Stimulated activated CD4-positive, alpha-beta T cell treated with anti-CD3 and anti-CD28 coated beads, Interleukin-2, amount 100 ng/mL, for 48 hours (primary cell): ENCODE data around the gene NME1.
"Not testable (repeated sequence)": the region's sequence is repeated elsewhere in the genome, so short reads cannot be mapped to it uniquely, and the experiment has no call there.

Experiments used
- DNase-seq, 2 donors: peaks; one replicate each; pipeline ENCODE4 v3.0.0-alpha.2; 2020

The NME1 gene

DNA sequence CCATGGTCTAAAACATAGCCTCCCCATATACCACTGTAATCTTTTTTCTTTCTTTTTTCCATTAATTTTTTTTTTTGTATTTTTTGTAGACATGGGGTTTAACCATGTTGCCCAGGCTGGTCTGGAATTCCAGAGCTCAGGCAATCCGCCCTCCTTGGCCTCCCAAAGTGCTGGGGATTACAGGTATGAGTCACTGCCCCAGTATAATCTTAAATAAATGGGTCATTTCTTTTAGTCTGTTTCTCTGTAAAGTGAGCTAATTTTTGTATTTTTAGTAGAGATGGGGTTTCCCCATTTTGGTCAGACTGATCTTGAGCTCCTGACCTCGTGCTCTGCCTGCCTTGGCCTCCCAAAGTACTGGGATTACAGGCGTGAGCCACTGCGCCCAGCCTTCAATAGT lies 5.7 kb upstream of the NME1 start:
- DNase-seq, result no peak

DNA sequence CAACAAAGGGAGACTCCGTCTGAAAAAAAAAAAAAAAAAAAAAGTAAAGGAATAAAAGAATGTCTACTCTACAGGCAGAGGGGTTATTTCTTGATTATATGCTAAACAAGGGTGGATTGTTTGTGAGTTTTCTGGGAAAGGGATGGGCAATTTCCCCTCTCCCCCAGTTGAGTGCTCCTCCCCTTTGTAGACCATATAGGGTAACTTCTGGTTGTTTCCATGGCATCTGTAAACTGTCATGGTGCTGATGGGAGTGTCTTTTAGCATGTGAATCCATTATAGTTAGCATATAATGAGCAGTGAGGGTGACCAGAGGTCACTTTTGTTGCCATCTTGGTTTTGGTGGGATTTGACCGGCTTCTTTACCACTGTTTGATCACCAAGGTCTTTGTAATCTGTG lies 4.2 kb upstream of the NME1 start:
- no peak for DNase-seq

DNA sequence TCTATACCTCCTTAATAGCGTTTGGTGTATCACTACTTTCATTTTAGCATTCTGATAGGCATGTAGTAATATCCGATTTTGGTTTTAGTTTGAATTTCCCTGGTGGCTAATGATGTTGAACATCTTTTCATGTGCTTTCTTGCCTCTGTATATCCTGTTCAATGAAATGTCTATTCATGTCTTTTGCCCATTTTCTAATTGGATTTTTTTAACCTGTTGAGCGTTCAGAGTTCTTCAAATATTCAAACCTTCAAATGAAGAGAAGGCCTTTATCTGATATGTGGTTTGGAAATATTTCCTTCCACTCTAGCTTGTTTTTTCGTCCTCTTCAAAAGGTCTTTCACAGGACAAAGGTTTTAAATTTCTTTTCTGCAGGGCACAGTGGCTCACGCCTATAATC lies 2.4 kb upstream of the NME1 start:
- DNase-seq, result no peak

DNA sequence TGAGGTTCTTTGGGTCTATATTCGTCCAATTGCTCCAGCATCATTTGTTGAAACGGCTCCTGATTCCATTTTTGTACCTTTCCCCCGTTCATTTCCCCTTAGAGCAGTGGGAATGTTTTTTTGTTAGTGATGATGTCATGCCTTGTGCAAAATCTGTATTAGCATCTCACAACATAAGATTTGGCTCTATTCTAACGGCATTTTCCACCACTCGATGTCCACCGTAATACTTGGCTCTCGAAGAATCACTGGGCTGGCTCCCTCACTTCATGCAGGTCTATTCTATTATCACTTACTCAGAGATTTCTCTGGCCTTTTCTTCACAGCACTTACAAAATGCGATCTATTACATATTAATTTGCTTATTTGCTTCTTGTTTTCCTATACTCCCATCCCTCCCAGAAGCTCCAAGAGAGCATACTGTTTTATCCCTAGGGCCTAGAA lies 571 bp upstream of the NME1 start:
- DNase-seq, result no peak

DNA sequence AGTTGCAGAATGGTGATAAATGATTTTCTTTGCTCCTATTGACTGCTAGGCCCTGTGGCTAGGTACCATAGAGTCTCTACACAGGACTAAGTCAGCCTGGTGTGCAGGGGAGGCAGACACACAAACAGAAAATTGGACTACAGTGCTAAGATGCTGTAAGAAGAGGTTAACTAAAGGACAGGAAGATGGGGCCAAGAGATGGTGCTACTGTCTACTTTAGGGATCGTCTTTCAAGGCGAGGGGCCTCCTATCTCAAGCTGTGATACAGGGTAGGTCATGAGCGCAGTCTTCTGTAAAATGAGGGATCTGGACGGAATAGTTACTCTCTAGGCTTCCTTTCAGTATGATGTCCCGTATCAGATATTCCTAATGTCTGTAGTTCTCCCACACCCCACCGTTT lies 817 bp downstream of the NME1 start:
- no peak for DNase-seq

DNA sequence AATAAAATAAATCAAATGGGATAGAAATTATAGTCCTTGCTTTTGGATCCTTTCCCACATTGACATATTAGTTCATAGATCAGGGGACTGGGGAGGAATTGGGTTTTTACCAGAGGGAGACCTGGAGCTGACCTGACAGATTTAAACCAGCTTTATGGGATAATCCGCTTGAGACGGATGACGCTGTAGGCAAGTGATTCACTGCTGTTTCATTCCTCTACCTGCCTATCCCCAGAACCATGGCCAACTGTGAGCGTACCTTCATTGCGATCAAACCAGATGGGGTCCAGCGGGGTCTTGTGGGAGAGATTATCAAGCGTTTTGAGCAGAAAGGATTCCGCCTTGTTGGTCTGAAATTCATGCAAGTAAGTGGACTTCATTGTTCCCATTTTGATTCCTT lies 2.1 kb downstream of the NME1 start:
- DNase-seq, result no peak

DNA sequence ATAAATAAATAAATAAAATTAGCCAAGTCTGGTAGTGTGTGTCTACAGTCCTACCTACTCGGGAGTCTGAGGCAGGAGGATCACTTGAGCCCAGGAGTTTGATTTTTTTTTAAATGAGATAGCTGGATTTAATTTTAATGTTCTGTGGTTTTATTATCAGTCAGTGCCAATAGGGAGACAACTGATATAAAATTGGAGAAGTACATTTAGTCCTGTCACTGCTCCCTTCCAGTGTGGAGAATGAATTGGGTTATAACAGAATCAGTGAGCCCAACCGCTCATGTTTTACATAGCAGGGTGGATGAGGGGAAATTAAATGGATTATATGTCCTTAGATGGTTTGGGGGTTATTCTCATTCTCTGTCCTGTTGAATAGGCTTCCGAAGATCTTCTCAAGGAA lies 6.2 kb downstream of the NME1 start:
- no peak for DNase-seq

DNA sequence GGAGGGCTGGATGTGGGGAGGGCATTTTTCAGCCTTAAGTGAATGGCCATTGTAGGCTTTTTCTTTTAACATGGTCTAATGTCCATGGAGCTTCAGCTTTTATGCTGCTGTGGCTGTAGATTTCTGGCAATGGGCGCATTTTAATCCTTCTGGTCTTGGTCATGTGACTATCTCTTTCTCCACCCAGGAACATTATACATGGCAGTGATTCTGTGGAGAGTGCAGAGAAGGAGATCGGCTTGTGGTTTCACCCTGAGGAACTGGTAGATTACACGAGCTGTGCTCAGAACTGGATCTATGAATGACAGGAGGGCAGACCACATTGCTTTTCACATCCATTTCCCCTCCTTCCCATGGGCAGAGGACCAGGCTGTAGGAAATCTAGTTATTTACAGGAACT lies 8.2 kb downstream of the NME1 start:
- no peak for DNase-seq

DNA sequence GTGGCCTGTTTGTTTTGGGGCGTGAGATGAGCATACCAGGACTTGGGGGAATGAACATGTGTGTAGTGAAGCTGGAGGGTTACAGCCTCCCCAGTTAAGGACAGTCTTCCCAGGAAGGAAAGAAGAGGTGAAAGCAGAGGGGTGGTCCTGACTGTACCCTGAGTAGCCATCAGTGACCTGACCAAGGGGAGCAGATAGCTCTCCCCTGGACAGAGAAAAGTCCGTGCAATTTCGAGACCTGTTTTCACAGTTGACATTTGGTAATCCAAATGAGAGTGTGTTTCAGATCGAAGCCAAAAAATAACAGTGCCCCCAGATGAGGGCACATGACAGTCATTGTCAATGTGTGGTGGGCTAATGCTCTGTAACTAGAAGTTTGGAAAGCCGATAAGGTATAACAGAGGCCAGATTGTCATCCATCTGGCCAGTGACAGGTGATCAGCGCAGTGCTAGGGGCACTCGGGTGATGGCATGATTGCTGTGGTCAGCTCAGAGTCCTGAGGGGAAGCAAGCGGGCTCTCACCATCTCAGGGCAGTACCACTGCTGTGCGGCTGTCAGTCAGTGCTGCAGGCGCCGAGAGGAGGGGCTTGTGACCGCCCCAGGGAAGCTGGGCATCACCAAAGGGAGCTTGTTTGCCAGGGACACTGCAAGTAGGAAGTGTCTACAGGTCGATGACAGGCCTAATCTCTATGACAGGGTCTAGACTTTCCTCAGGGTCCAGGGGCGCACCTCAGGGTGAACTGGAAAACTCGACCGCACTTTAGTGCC lies 11.7 kb downstream of the NME1 start:
- DNase-seq, result no peak

DNA sequence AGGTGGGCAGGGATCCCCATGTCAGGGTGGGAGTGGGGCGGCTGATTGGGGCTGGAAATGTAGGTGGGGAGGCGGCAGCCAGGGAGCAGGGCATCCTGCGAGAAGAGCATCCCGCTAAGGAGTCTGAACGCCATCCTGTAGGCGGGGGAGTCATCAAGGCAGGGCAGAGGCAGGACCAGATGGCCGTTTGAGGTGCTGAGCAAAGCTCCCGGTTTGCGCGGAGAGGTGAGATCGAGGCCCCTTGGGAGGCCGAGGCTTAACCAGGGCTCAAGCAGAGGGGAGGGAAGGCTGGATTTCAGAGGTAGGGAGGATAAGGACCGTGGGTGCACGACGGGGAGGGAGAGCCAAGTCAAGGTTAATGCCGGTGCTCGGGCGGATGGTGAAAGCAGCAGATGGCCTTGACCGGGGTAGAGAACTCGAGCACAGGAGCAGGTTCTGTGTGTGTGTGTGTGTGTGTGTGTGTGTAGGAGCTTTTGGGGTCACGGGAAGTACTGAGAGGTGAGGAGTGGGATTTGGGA lies 12.4 kb downstream of the NME1 start:
- DNase-seq, result no peak

DNA sequence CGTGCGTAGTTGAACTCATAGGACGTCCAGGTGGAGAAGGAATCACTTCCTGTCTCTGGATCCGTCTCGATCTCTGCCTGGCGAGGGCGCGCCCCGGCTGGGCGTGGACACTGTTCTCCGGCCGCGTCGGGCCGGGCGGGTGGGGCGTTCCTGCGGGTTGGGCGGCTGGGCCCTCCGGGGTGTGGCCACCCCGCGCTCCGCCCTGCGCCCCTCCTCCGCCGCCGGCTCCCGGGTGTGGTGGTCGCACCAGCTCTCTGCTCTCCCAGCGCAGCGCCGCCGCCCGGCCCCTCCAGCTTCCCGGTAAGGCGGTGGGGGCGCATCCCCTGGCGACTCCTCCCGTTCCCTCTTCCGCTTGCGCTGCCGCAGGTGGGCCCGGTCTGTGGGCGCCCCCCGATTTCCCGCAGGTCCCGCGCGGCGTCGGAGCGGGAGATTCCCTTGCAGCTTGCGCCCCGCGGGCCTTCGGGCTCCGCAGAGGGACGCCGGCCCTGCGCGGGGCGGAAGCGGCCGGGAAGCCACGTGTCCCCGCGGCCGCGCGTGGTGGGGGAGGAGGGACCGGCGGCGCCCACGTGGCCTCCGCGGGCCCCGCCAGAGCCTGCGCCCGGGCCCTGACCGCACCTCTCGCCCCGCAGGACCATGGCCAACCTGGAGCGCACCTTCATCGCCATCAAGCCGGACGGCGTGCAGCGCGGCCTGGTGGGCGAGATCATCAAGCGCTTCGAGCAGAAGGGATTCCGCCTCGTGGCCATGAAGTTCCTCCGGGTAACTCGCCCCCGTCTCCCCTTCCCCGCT lies 13.0 kb downstream of the NME1 start, which contains the start of gene NME2:
Gene NME2, plus strand, starts transcription at position 214 of the 789 bp plus-strand sequence. Its CDS starts 420 bp downstream, at position 634.
- DNase-seq, result peak; percentile 66 to 69

DNA sequence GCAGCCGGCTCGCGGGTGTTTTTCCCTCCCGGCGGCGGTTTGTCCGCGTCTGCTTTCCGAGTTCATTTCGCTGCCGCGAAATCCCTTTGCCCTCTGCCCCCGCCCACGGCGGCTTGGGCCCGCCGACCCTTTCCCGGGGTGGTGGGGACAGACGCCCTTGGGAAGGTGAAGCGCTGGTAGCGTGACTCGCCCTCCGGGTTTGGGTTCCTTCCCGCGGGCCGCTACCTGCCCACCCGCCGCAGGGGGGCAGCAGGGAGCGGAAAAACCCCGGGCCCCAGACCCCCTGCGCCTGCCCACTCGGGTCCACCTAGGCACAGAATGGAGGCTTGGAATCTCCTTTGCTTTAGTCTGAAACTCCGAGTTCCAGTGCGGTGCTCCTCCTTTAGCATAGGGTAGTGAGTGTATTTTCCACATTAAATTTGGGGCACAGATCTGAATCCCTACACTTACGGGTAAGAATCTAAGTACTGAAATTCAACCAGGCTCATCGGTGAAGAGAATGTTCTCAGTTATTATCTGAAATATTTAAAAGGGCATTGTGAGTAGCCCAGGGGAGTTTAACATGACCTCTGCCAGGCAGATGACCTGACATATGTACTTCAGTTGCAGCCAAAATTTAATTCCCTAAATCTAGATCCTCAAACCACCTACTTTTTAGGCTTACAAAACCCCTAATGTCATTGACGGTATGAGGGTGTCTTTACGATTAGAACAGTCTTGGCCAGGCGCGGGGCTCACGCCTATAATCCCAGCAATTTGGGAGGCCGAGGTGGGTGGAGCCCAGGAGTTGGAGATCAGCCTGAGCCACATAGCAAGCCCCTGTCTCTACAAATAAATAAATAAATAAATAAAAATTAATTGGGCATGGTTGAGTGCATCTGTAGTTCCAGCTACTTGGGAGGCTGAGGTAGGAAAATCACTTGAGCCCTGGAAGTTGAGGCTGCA lies 13.9 kb downstream of the NME1 start:
- peak; percentile 71 to 75 for DNase-seq

DNA sequence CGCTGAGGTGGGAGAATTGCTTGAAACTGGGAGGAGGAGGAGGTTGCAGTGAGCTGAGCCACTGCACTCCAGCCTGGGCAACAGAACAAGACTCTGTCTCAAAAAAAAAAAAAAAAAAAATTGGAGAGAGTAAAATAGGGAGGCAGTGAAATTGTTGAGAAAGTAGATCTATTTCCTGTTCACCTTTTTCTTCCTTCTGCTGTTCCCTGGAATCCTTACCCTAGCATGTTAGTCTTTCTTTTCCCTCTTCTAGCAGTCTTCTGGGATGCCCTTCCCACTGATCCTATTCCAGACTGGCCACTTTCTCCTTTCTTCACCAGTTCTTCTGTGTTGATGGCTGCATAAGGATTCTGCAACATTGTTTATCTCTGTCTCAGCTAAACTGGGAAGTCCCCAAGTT lies 16.0 kb downstream of the NME1 start:
- no peak for DNase-seq

DNA sequence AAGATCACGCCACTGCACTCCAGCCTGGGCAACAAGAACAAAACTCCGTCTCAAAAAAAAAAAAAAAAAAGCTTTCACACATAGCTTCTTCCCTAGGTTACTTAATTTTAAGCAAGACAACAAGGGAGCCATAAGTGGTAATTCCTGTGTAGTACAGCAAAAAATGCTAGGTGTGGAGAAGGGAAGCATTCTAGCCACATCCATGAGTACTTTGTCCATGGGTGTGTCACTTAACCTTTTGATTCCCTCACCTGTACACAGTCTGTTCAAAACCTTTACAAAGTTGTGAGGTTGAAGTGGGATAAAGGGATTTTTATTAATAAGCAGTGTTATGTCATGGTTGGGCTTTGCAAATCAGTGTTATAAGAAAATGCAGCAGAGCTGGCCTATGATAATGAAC lies 17.4 kb downstream of the NME1 start:
- DNase-seq, result no peak

DNA sequence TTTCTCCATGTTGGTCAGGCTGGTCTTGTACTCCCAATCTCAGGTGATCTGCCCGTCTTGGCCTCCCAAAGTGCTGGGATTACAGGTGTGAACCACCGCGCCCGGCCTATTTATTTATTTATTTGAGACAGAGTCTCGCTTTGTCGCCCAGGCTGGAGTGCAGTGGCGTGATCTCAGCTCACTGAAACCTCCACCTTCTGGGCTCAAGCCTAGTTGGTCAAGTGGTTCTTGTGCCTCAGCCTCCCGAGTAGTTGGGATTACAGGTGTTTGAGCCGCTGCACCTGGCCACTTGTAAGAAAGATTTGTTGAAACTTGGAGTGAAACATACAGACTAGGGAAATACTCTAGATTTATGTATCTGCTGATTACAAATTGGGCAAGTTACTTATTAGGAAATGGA lies 18.7 kb downstream of the NME1 start:
- not testable (repeated sequence) for DNase-seq

DNA sequence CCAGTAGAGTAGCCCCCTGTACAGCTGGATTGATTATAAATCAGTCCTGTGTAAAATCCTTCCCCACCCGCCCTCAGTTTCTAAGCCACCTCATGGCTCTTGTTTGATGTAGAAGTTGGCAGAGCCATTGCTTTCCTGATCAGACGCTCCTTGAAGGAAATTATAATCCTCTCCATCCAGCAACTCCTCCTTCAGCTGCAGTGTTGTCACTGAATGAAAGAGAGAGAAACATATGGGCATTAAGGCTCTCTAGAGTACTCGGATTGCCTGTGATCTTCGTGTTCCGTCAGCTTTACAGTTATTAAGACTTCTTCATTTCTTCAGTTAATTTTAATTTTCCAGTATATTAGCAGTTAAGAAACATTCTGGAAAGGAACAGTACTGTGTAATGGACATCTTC lies 27.1 kb downstream of the NME1 start:
- DNase-seq, result no peak

DNA sequence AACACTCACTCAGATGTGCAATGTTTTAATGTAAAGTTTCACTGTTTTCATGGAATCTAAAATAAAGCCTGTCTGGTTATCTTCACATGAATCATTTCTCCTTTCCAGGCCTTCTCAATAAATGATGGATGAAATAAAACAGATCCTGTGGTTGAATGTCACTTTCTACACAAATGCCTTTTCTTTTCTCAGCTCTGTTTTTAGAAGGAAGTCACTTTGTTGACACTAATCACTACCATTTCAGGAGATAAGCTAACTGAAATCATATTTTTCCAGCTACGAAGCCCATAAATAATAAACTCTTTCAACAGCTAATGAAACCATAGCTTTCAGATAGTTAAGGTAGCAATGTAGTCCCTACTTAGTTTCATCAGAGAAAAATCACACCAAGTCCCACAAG lies 30.8 kb downstream of the NME1 start:
- DNase-seq, result no peak

DNA sequence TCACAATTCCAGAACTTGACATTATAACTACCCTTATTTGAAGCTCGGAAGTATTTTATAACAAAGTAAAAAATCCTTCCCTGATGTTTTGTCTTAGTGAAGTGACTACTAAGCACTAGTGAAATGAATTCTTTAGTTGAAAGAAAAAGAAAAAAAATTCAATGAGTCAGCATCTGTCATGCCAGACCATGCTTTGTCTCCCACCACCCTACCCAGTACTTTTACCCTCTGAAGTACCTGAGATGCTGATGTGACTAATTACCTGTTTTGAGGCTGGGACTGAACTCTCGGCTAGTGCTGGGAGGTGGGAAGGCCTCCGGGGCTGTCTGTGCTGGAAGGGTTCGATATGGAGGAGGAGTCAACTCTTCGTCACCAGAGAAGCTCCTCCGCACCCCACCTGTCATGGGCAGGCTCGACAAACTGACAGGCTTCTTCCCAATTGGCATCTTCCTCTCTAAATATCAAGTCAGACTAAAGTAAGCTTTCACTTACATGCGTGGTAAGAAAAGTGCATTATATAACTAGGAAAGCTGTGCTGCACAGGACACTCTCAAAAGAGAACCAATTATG lies 32.5 kb downstream of the NME1 start:
- DNase-seq, result no peak

DNA sequence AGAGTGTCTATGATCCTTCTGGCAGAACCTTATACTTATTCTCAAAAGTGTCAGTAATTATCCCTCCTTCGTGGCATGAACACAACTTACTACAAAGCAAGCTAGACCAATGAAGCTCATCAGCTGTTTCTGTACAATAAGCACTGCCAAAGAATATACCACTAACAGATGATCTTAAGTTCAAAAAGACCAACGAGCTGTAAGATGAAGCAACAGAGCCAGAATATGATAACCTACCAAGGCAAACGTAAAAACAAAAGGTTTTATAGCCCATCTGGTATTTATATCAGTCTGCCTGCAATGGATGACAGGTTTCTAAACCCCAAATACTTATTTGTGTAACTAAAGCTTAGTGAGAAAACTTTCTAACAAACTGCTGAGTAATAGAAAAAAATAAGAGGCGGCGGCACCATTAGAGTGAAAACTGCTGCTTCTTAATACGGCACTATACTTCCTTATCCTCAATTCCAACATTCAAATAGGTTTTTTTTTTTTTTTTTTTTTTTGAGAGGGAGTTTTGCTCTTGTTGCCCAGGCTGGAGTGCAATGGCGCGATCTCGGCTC lies 35.0 kb downstream of the NME1 start:
- DNase-seq, result no peak

DNA sequence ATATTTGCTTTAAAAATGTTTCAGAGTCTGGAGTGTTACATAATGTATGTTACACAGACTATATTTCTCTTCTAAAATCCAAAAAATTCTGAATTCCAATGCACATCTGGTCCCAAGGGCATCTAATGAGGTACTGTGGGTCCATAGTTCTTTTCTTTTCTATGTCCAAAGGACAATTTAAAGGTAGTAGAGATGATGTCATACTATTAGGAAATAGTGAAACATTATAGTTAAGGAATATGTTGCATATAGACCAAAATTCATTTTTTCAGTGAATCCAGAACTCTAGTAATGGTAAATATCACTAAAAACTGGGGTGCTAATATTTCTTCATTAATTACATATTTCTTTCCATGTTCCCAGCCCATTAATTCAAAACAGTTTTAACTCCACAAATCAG lies 35.8 kb downstream of the NME1 start:
- no peak for DNase-seq

DNA sequence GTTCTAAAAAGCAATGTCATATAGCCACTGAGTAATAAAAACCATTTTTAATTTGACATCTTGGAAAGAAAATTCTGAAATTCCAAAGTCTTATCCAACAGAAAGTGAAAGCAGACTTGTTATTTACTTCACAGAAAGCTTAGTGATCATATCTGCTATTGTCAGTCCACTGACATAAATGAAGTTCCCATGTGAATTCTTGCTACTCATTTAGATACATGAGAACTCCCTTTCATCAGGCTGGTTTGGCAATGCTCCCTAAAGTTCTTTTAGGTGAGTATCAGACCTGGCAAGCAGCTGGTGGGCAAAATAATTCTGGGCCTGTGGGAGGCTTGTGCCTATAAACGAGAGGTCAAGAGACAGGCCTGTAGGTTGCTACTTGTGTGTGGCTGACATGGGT lies 36.3 kb downstream of the NME1 start:
- DNase-seq, result no peak

DNA sequence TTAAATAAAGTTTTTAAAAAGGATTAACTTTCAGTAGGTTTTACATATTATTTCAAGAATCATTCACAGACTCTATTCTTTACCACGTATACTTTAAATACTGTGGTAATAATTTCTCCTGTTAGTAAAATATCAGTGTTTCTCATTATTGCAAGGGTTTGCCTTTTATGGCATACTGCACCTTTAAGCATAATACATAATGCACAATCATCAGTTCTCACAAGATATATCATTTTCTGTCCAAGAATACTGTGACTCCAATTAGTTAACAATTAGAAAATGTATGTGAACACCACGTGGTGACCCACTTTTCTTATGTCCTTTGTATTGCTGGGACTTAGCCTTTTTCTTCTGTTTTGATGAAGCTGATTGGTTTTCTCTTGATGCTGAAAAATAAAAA lies 38.5 kb downstream of the NME1 start:
- no peak for DNase-seq
